ENCODE data around the gene CCL1.

The CCL1 gene

GRCh38 chr17:34363183-34363661, at the start of gene CCL1:
CCL1 (minus strand) TSS chr17:34363233; CDS start chr17:34363161, 72 bp downstream.
- DNase-seq: no peak
- in situ Hi-C loops (cut with HindIII; ENCODE audit: low pct_ligation_motif_present, low pct_unique_long_range_greater_than_20kb, low sequenced_read_pairs): no loop called here

GRCh38 chr17:34412534-34412933, 49.5 kb upstream of the CCL1 start:
- in situ Hi-C loops (cut with HindIII; ENCODE audit: low pct_ligation_motif_present, low pct_unique_long_range_greater_than_20kb, low sequenced_read_pairs): no loop called here
- no peak for DNase-seq

GRCh38 chr17:34411646-34412421, 48.8 kb upstream of the CCL1 start:
- DNase-seq: no peak
- in situ Hi-C loops (cut with HindIII; ENCODE audit: low pct_ligation_motif_present, low pct_unique_long_range_greater_than_20kb, low sequenced_read_pairs): no loop called here

GRCh38 chr17:34409352-34409751, 46.3 kb upstream of the CCL1 start:
- no peak for DNase-seq
- in situ Hi-C loops (cut with HindIII; ENCODE audit: low pct_ligation_motif_present, low pct_unique_long_range_greater_than_20kb, low sequenced_read_pairs): no loop called here

- DNase-seq: no peak
Measured at GRCh38 chr17:34408439-34408838, 45.4 kb upstream of the CCL1 start.

GRCh38 chr17:34406226-34406625, 43.2 kb upstream of the CCL1 start:
- in situ Hi-C loops (cut with HindIII; ENCODE audit: low pct_ligation_motif_present, low pct_unique_long_range_greater_than_20kb, low sequenced_read_pairs): no loop called here
- no peak for DNase-seq

More at GRCh38 chr17:34408439-34408838, 45.4 kb upstream of the CCL1 start:
- in situ Hi-C loops (cut with HindIII; ENCODE audit: low pct_ligation_motif_present, low pct_unique_long_range_greater_than_20kb, low sequenced_read_pairs): no loop called here

- in situ Hi-C loops (cut with HindIII; ENCODE audit: low pct_ligation_motif_present, low pct_unique_long_range_greater_than_20kb, low sequenced_read_pairs): no loop called here
- no peak for DNase-seq
Measured at GRCh38 chr17:34403006-34403405, 40.0 kb upstream of the CCL1 start.

GRCh38 chr17:34401165-34401564, 38.1 kb upstream of the CCL1 start:
- no peak for DNase-seq
- in situ Hi-C loops (cut with HindIII; ENCODE audit: low pct_ligation_motif_present, low pct_unique_long_range_greater_than_20kb, low sequenced_read_pairs): no loop called here

- no peak for DNase-seq
- in situ Hi-C loops (cut with HindIII; ENCODE audit: low pct_ligation_motif_present, low pct_unique_long_range_greater_than_20kb, low sequenced_read_pairs): no loop called here
Measured at GRCh38 chr17:34400301-34400931, 37.4 kb upstream of the CCL1 start.

- in situ Hi-C loops (cut with HindIII; ENCODE audit: low pct_ligation_motif_present, low pct_unique_long_range_greater_than_20kb, low sequenced_read_pairs): no loop called here
- no peak for DNase-seq
Measured at GRCh38 chr17:34399725-34400124, 36.7 kb upstream of the CCL1 start.

GRCh38 chr17:34398990-34399389, 36.0 kb upstream of the CCL1 start:
- in situ Hi-C loops (cut with HindIII; ENCODE audit: low pct_ligation_motif_present, low pct_unique_long_range_greater_than_20kb, low sequenced_read_pairs): no loop called here
- DNase-seq: no peak

GRCh38 chr17:34397265-34397664, 34.2 kb upstream of the CCL1 start:
- in situ Hi-C loops (cut with HindIII; ENCODE audit: low pct_ligation_motif_present, low pct_unique_long_range_greater_than_20kb, low sequenced_read_pairs): no loop called here
- DNase-seq: no peak

- in situ Hi-C loops (cut with HindIII; ENCODE audit: low pct_ligation_motif_present, low pct_unique_long_range_greater_than_20kb, low sequenced_read_pairs): no loop called here
- no peak for DNase-seq
Measured at GRCh38 chr17:34393401-34393800, 30.4 kb upstream of the CCL1 start.

- in situ Hi-C loops (cut with HindIII; ENCODE audit: low pct_ligation_motif_present, low pct_unique_long_range_greater_than_20kb, low sequenced_read_pairs): no loop called here
- DNase-seq: no peak
Measured at GRCh38 chr17:34391241-34391640, 28.2 kb upstream of the CCL1 start.

GRCh38 chr17:34390649-34391048, 27.6 kb upstream of the CCL1 start:
- in situ Hi-C loops (cut with HindIII; ENCODE audit: low pct_ligation_motif_present, low pct_unique_long_range_greater_than_20kb, low sequenced_read_pairs): no loop called here
- no peak for DNase-seq

GRCh38 chr17:34389126-34389750, 26.2 kb upstream of the CCL1 start:
- in situ Hi-C loops (cut with HindIII; ENCODE audit: low pct_ligation_motif_present, low pct_unique_long_range_greater_than_20kb, low sequenced_read_pairs): no loop called here
- no peak for DNase-seq

GRCh38 chr17:34387566-34387965, 24.5 kb upstream of the CCL1 start:
- in situ Hi-C loops (cut with HindIII; ENCODE audit: low pct_ligation_motif_present, low pct_unique_long_range_greater_than_20kb, low sequenced_read_pairs): no loop called here
- no peak for DNase-seq

GRCh38 chr17:34386697-34387550, 23.9 kb upstream of the CCL1 start:
- no peak for DNase-seq
- in situ Hi-C loops (cut with HindIII; ENCODE audit: low pct_ligation_motif_present, low pct_unique_long_range_greater_than_20kb, low sequenced_read_pairs): no loop called here

- in situ Hi-C loops (cut with HindIII; ENCODE audit: low pct_ligation_motif_present, low pct_unique_long_range_greater_than_20kb, low sequenced_read_pairs): no loop called here
Measured at GRCh38 chr17:34386343-34386696, 23.3 kb upstream of the CCL1 start.

More at GRCh38 chr17:34386343-34386696, 23.3 kb upstream of the CCL1 start:
- no peak for DNase-seq

Data from ACHN (cell line).